Measurements from ENCODE around the gene SIPA1L3. TPM values are rescaled to one million over a fixed set of nuclear protein-coding genes. Genes with fewer than 3 reads are reported as not detected.
"Not testable (repeated sequence)": the region's sequence is repeated elsewhere in the genome, so short reads cannot be mapped to it uniquely, and the experiment has no call there.

The SIPA1L3 gene
- polyA plus RNA-seq, 1 donor from 2014 or later: 2.8 TPM

DNA sequence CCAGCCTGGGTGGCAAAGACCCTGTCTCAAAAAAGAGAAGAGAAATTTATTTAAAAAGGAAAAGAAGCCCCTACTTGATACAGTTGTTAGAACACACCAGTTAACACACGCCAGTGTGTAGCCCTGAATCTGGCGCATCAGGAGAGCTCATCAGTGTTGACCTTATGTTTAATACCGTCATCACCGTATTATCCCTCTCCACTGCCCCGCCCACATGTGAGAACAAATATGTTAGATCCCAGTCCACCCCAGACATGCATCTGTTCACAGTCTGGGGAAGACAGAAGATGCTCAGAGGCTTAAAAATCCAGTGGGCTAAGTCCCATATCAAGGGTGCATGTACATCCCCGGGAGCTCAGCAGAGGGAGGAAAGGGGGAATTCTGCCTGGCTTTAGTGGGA is 161.8 kb downstream of the SIPA1L3 start:
- Histone ChIP-seq H4K20me1 (ENCODE audit: insufficient read depth) (no peaks in the 10 kb centered on the region), H3K27me3 (ENCODE audit: insufficient read depth, low read depth, low read length) (no peaks in the 10 kb centered on the region), H3K4me2 (ENCODE audit: low read length) (no peak overlapping the region), H3K9ac (ENCODE audit: low read length) (no peak overlapping the region), H3K9me2 (ENCODE audit: insufficient read depth, low read length) (no peaks in the 10 kb centered on the region), H3K36me3 (ENCODE audit: insufficient read depth, low read length) (no peaks in the 10 kb centered on the region), H3K4me3 (ENCODE audit: low read length) (no peak overlapping the region), H3K79me2 (replicated peaks; ENCODE audit: insufficient read depth, low read length) (no peaks in the 10 kb centered on the region), H2AFZ (ENCODE audit: low read depth, low read length) (no peak overlapping the region), H3K9me3 (ENCODE audit: low read length) (no peaks in the 10 kb centered on the region), H3K27ac (ENCODE audit: low read length) (no peak overlapping the region), H3F3A (ENCODE audit: insufficient read depth, low read length, poor library complexity, severe bottlenecking) (no peaks in the 10 kb centered on the region)
- TF ChIP-seq EP300 (conservative IDR thresholded peaks at IDR 0.05; ENCODE audit: poor library complexity, severe bottlenecking): no peak
- no peak for TF ChIP-seq MXI1 (conservative IDR thresholded peaks at IDR 0.05; ENCODE audit: poor library complexity, severe bottlenecking)
- TF ChIP-seq, protein P1, sequence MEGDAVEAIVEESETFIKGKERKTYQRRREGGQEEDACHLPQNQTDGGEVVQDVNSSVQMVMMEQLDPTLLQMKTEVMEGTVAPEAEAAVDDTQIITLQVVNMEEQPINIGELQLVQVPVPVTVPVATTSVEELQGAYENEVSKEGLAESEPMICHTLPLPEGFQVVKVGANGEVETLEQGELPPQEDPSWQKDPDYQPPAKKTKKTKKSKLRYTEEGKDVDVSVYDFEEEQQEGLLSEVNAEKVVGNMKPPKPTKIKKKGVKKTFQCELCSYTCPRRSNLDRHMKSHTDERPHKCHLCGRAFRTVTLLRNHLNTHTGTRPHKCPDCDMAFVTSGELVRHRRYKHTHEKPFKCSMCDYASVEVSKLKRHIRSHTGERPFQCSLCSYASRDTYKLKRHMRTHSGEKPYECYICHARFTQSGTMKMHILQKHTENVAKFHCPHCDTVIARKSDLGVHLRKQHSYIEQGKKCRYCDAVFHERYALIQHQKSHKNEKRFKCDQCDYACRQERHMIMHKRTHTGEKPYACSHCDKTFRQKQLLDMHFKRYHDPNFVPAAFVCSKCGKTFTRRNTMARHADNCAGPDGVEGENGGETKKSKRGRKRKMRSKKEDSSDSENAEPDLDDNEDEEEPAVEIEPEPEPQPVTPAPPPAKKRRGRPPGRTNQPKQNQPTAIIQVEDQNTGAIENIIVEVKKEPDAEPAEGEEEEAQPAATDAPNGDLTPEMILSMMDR (IDR thresholded peaks at IDR 0.05; ENCODE audit: poor library complexity, severe bottlenecking): no peak
- no peak for TF ChIP-seq EZH2 (IDR thresholded peaks at IDR 0.05; ENCODE audit: borderline replicate concordance, insufficient read depth, low read length, poor library complexity, severe bottlenecking)
- no peak for TF ChIP-seq RAD21 (conservative IDR thresholded peaks at IDR 0.05)
- no peak for TF ChIP-seq TAF1 (IDR thresholded peaks at IDR 0.05; ENCODE audit: low read depth)
- no peak for TF ChIP-seq SMC3 (conservative IDR thresholded peaks at IDR 0.05; ENCODE audit: poor library complexity)
- TF ChIP-seq, protein P2, sequence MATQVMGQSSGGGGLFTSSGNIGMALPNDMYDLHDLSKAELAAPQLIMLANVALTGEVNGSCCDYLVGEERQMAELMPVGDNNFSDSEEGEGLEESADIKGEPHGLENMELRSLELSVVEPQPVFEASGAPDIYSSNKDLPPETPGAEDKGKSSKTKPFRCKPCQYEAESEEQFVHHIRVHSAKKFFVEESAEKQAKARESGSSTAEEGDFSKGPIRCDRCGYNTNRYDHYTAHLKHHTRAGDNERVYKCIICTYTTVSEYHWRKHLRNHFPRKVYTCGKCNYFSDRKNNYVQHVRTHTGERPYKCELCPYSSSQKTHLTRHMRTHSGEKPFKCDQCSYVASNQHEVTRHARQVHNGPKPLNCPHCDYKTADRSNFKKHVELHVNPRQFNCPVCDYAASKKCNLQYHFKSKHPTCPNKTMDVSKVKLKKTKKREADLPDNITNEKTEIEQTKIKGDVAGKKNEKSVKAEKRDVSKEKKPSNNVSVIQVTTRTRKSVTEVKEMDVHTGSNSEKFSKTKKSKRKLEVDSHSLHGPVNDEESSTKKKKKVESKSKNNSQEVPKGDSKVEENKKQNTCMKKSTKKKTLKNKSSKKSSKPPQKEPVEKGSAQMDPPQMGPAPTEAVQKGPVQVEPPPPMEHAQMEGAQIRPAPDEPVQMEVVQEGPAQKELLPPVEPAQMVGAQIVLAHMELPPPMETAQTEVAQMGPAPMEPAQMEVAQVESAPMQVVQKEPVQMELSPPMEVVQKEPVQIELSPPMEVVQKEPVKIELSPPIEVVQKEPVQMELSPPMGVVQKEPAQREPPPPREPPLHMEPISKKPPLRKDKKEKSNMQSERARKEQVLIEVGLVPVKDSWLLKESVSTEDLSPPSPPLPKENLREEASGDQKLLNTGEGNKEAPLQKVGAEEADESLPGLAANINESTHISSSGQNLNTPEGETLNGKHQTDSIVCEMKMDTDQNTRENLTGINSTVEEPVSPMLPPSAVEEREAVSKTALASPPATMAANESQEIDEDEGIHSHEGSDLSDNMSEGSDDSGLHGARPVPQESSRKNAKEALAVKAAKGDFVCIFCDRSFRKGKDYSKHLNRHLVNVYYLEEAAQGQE (IDR thresholded peaks at IDR 0.05; ENCODE audit: borderline replicate concordance): no peak
- TF ChIP-seq POLR2AphosphoS5 (IDR thresholded peaks at IDR 0.05): no peak

DNA sequence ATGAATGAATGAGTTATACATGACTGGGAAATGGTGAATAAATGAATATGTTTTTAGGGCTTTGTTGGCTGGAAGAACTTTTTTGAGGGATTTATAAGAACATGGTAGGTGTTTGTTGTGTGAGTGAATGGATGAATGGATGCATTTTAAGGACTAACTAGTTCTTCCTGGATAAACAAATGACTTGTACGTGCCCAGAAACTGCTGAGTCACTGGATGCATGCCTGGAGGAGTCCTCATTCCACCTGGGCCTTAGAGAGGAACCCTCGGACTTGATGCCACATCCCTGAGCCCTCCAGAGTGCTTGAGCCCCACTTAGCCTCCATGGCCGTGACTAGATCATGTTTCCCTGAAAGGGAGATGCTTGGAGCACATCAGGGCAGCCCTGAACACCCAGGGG is 163.6 kb downstream of the SIPA1L3 start:
- Histone ChIP-seq H3K36me3 (ENCODE audit: insufficient read depth, low read length) (no peaks in the 10 kb centered on the region), H2AFZ (ENCODE audit: low read depth, low read length) (no peak overlapping the region), H3K27ac (ENCODE audit: low read length) (no peak overlapping the region), H3K9ac (ENCODE audit: low read length) (no peak overlapping the region), H3K9me3 (ENCODE audit: low read length) (no peaks in the 10 kb centered on the region), H4K20me1 (ENCODE audit: insufficient read depth) (no peaks in the 10 kb centered on the region), H3F3A (ENCODE audit: insufficient read depth, low read length, poor library complexity, severe bottlenecking) (no peaks in the 10 kb centered on the region), H3K9me2 (ENCODE audit: insufficient read depth, low read length) (no peaks in the 10 kb centered on the region), H3K4me3 (ENCODE audit: low read length) (no peak overlapping the region), H3K4me2 (ENCODE audit: low read length) (no peak overlapping the region), H3K27me3 (ENCODE audit: insufficient read depth, low read depth, low read length) (no peaks in the 10 kb centered on the region), H3K79me2 (replicated peaks; ENCODE audit: insufficient read depth, low read length) (no peaks in the 10 kb centered on the region)
- TF ChIP-seq EP300 (conservative IDR thresholded peaks at IDR 0.05; ENCODE audit: poor library complexity, severe bottlenecking) (no peak), RAD21 (conservative IDR thresholded peaks at IDR 0.05) (no peak), TAF1 (IDR thresholded peaks at IDR 0.05; ENCODE audit: low read depth) (no peak), SMC3 (conservative IDR thresholded peaks at IDR 0.05; ENCODE audit: poor library complexity) (no peak), EZH2 (IDR thresholded peaks at IDR 0.05; ENCODE audit: borderline replicate concordance, insufficient read depth, low read length, poor library complexity, severe bottlenecking) (no peak), POLR2AphosphoS5 (IDR thresholded peaks at IDR 0.05) (no peak), MXI1 (conservative IDR thresholded peaks at IDR 0.05; ENCODE audit: poor library complexity, severe bottlenecking) (no peak)
- TF ChIP-seq, protein P2 (IDR thresholded peaks at IDR 0.05; ENCODE audit: borderline replicate concordance): no peak
- TF ChIP-seq, protein P1 (IDR thresholded peaks at IDR 0.05; ENCODE audit: poor library complexity, severe bottlenecking): no peak

DNA sequence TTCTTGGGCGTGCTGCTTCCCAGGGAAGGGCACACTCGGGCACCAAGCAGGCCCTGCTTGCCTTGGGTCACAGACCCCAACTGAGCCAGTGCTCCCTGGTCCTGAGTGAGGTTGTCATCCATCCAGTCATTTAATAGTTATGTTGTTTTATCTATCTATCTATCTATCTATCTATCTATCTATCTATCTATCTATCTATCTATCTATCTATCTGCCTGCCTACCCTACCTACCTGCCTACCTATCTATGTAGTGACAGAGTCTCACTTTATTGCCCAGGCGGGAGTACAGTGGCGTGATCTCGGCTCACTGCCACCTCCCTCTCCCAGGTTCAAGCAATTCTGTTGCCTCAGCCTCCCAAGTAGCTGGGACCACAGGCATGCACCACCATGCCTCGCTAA is 164.0 kb downstream of the SIPA1L3 start:
- not testable (repeated sequence) for H3K79me2 ChIP-seq (replicated peaks; ENCODE audit: insufficient read depth, low read length); H3K36me3 ChIP-seq (ENCODE audit: insufficient read depth, low read length); H3K9me3 ChIP-seq (ENCODE audit: low read length); H3F3A ChIP-seq (ENCODE audit: insufficient read depth, low read length, poor library complexity, severe bottlenecking); H2AFZ ChIP-seq (ENCODE audit: low read depth, low read length); H3K4me2 ChIP-seq (ENCODE audit: low read length); H3K27ac ChIP-seq (ENCODE audit: low read length); H3K4me3 ChIP-seq (ENCODE audit: low read length); H3K27me3 ChIP-seq (ENCODE audit: insufficient read depth, low read depth, low read length); H3K9ac ChIP-seq (ENCODE audit: low read length); H3K9me2 ChIP-seq (ENCODE audit: insufficient read depth, low read length); H4K20me1 ChIP-seq (ENCODE audit: insufficient read depth)

Measured in neural cell (in vitro differentiated cells).